ENCODE measurements around the gene CORO7.

The CORO7 gene

GRCh38 chr16:4362476-4363135, 53.8 kb downstream of the CORO7 start:
- Histone ChIP-seq H3K4me2 (ENCODE audit: insufficient read depth, low read length) (no peak overlapping the region), H3K4me3 (ENCODE audit: low read depth in 1 of 2, low read length in 2 of 2) (no peak overlapping the region), H3K4me1 (ENCODE audit: insufficient read depth, low read length) (no peaks in the 10 kb centered on the region), H3K27me3 (ENCODE audit: insufficient read depth, low read length, poor library complexity) (no peaks in the 10 kb centered on the region), H3K79me2 (ENCODE audit: insufficient read depth, low read length) (no peaks in the 10 kb centered on the region), H4K20me1 (ENCODE audit: insufficient read depth, low read length) (peaks cover 29% of the 10 kb centered on the region), H3K36me3 (ENCODE audit: insufficient read depth, low read length) (peaks cover 84% of the 10 kb centered on the region), H3K9ac (ENCODE audit: low read depth, low read length) (no peak overlapping the region), H2AFZ (ENCODE audit: low read depth, low read length) (no peak overlapping the region), H3K9me3 (ENCODE audit: insufficient read depth, low read length, severe bottlenecking) (no peaks in the 10 kb centered on the region), H3K27ac (ENCODE audit: low read length) (no peak overlapping the region)
- no peak for DNase-seq
- TF ChIP-seq EZH2 (IDR thresholded peaks at IDR 0.05; ENCODE audit: borderline replicate concordance, low read depth, low read length, severe bottlenecking) = no peak
- TF ChIP-seq CTCF (IDR thresholded peaks at IDR 0.05; ENCODE audit: borderline replicate concordance, extremely low read depth, low read length, poor library complexity, severe bottlenecking) = no peak
- no peak for ATAC-seq (ENCODE audit: insufficient read depth, low read depth)

- no peak overlapping the region for H3K9ac ChIP-seq (ENCODE audit: low read depth, low read length)
- H3K36me3 ChIP-seq (ENCODE audit: insufficient read depth, low read length) = peaks cover 82% of the 10 kb centered on the region
- TF ChIP-seq EZH2 (IDR thresholded peaks at IDR 0.05; ENCODE audit: borderline replicate concordance, low read depth, low read length, severe bottlenecking) (no peak), CTCF (IDR thresholded peaks at IDR 0.05; ENCODE audit: borderline replicate concordance, extremely low read depth, low read length, poor library complexity, severe bottlenecking) (no peak)
- peaks cover 22% of the 10 kb centered on the region for H4K20me1 ChIP-seq (ENCODE audit: insufficient read depth, low read length)
- no peak overlapping the region for H2AFZ ChIP-seq (ENCODE audit: low read depth, low read length)
- no peak for ATAC-seq (ENCODE audit: insufficient read depth, low read depth)
- no peaks in the 10 kb centered on the region for H3K27me3 ChIP-seq (ENCODE audit: insufficient read depth, low read length, poor library complexity)
- DNase-seq = no peak
- H3K27ac ChIP-seq (ENCODE audit: low read length) = no peak overlapping the region
- H3K4me3 ChIP-seq (ENCODE audit: low read depth in 1 of 2, low read length in 2 of 2) = no peak overlapping the region
- H3K9me3 ChIP-seq (ENCODE audit: insufficient read depth, low read length, severe bottlenecking) = no peaks in the 10 kb centered on the region
- H3K79me2 ChIP-seq (ENCODE audit: insufficient read depth, low read length) = no peaks in the 10 kb centered on the region
- no peak overlapping the region for H3K4me2 ChIP-seq (ENCODE audit: insufficient read depth, low read length)
- no peaks in the 10 kb centered on the region for H3K4me1 ChIP-seq (ENCODE audit: insufficient read depth, low read length)
Measured at GRCh38 chr16:4361944-4362311, 54.5 kb downstream of the CORO7 start.

- no peak for ATAC-seq (ENCODE audit: insufficient read depth, low read depth)
Measured at GRCh38 chr16:4361033-4361943, 55.1 kb downstream of the CORO7 start.

More at GRCh38 chr16:4361033-4361943, 55.1 kb downstream of the CORO7 start:
- H3K9me3 ChIP-seq (ENCODE audit: insufficient read depth, low read length, severe bottlenecking) = no peaks in the 10 kb centered on the region
- peaks cover 84% of the 10 kb centered on the region for H3K36me3 ChIP-seq (ENCODE audit: insufficient read depth, low read length)
- no peak overlapping the region for H3K4me3 ChIP-seq (ENCODE audit: low read depth in 1 of 2, low read length in 2 of 2)
- H3K27me3 ChIP-seq (ENCODE audit: insufficient read depth, low read length, poor library complexity) = no peaks in the 10 kb centered on the region
- DNase-seq = no peak
- H3K27ac ChIP-seq (ENCODE audit: low read length) = no peak overlapping the region
- no peak overlapping the region for H3K4me2 ChIP-seq (ENCODE audit: insufficient read depth, low read length)
- no peak overlapping the region for H3K9ac ChIP-seq (ENCODE audit: low read depth, low read length)
- TF ChIP-seq EZH2 (IDR thresholded peaks at IDR 0.05; ENCODE audit: borderline replicate concordance, low read depth, low read length, severe bottlenecking) = no peak
- TF ChIP-seq CTCF (IDR thresholded peaks at IDR 0.05; ENCODE audit: borderline replicate concordance, extremely low read depth, low read length, poor library complexity, severe bottlenecking) = no peak
- no peaks in the 10 kb centered on the region for H3K4me1 ChIP-seq (ENCODE audit: insufficient read depth, low read length)
- no peak overlapping the region for H2AFZ ChIP-seq (ENCODE audit: low read depth, low read length)
- H4K20me1 ChIP-seq (ENCODE audit: insufficient read depth, low read length) = peaks cover 20% of the 10 kb centered on the region
- H3K79me2 ChIP-seq (ENCODE audit: insufficient read depth, low read length) = no peaks in the 10 kb centered on the region
